ENCODE results near the gene CIRBP. TPM values are rescaled to one million over a fixed set of nuclear protein-coding genes. Genes with fewer than 3 reads are reported as not detected.

CIRBP gene
- total and polyA plus RNA-seq, 2 of the 13 experiments (the other 11 are each of a cell fraction or from before 2014, with no cell fraction given) = 133 to 140 TPM

DNA sequence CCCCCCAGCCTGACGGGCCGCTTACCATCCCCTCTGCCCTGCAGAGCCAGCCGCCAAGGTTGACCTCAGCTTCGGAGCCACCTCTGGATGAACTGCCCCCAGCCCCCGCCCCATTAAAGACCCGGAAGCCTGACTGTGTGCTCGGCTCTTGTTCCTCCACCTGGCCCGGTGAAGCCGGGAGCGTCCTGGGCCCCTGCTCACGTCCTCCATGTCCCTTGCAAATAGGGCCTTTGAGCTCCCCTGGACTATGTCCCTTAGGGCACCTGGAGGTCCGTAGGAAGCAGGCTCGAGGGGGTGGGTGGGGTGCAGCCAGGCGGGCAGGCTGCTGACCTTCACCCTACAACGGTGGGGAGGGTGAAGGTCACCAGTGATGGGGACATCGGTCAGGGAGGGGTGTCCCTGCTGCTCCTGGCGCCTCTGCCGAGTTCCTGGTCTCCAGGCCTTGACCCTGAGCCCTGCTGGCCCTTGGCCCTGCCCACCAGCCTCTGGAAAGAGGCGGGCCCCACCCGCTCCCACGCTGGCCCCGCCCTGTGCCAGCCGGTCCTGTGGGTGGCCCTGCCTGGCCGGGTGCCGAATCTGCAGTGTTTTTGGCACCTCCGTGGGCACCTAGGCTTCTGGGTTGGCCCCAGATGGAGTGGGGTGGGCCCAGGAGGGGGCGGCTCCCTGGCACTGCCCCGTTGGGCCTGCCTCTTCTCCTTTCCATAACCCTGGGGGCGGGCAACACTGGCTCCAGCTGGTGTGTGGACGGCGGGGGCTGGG lies 24.3 kb upstream of the CIRBP start (continued):
- TF ChIP-seq, protein P1, sequence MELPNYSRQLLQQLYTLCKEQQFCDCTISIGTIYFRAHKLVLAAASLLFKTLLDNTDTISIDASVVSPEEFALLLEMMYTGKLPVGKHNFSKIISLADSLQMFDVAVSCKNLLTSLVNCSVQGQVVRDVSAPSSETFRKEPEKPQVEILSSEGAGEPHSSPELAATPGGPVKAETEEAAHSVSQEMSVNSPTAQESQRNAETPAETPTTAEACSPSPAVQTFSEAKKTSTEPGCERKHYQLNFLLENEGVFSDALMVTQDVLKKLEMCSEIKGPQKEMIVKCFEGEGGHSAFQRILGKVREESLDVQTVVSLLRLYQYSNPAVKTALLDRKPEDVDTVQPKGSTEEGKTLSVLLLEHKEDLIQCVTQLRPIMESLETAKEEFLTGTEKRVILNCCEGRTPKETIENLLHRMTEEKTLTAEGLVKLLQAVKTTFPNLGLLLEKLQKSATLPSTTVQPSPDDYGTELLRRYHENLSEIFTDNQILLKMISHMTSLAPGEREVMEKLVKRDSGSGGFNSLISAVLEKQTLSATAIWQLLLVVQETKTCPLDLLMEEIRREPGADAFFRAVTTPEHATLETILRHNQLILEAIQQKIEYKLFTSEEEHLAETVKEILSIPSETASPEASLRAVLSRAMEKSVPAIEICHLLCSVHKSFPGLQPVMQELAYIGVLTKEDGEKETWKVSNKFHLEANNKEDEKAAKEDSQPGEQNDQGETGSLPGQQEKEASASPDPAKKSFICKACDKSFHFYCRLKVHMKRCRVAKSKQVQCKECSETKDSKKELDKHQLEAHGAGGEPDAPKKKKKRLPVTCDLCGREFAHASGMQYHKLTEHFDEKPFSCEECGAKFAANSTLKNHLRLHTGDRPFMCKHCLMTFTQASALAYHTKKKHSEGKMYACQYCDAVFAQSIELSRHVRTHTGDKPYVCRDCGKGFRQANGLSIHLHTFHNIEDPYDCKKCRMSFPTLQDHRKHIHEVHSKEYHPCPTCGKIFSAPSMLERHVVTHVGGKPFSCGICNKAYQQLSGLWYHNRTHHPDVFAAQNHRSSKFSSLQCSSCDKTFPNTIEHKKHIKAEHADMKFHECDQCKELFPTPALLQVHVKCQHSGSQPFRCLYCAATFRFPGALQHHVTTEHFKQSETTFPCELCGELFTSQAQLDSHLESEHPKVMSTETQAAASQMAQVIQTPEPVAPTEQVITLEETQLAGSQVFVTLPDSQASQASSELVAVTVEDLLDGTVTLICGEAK (IDR thresholded peaks at IDR 0.05) = no peak
- TF ChIP-seq, protein P1 (CRISPR knock-in tag; IDR thresholded peaks at IDR 0.05) = peak; percentile 38; the same call in 1 of the 2 replicates
- TF ChIP-seq ARID2 (CRISPR knock-in tag; IDR thresholded peaks at IDR 0.05; ENCODE audit: borderline replicate concordance) (no peak), SNRNP70 (IDR thresholded peaks at IDR 0.05; ENCODE audit: low read depth, low read length) (no peak), ZNF589 (CRISPR knock-in tag; conservative IDR thresholded peaks at IDR 0.05) (no peak), ZBTB38 (CRISPR knock-in tag; IDR thresholded peaks at IDR 0.05) (no peak; the same call in 1 of the 2 replicates), BCL6 (CRISPR knock-in tag; IDR thresholded peaks at IDR 0.05) (peak; percentile 94), HMG20A (CRISPR knock-in tag; IDR thresholded peaks at IDR 0.05; ENCODE audit: borderline replicate concordance) (peak; percentile 60; the same call in 1 of the 2 replicates), DR1 (CRISPR knock-in tag; IDR thresholded peaks at IDR 0.05) (peak; percentile 44; the same call in 1 of the 2 replicates), ZNF124 (CRISPR knock-in tag; IDR thresholded peaks at IDR 0.05) (peak; percentile 35; the same call in 1 of the 2 replicates), KLF11 (CRISPR knock-in tag; IDR thresholded peaks at IDR 0.05) (0 out of 2 replicates have a peak, but pooled peaks have one; percentile 62), TBP (CRISPR knock-in tag; IDR thresholded peaks at IDR 0.05) (no peak), ZNF136 (CRISPR knock-in tag; IDR thresholded peaks at IDR 0.05; ENCODE audit: low read depth) (no peak), HOXA5 (CRISPR knock-in tag; IDR thresholded peaks at IDR 0.05) (peak; percentile 17; the same call in 1 of the 2 replicates)
- TF ChIP-seq, protein P2, sequence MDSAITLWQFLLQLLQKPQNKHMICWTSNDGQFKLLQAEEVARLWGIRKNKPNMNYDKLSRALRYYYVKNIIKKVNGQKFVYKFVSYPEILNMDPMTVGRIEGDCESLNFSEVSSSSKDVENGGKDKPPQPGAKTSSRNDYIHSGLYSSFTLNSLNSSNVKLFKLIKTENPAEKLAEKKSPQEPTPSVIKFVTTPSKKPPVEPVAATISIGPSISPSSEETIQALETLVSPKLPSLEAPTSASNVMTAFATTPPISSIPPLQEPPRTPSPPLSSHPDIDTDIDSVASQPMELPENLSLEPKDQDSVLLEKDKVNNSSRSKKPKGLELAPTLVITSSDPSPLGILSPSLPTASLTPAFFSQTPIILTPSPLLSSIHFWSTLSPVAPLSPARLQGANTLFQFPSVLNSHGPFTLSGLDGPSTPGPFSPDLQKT (CRISPR knock-in tag; IDR thresholded peaks at IDR 0.05; ENCODE audit: borderline replicate concordance) = no peak
- TF ChIP-seq, protein P3, sequence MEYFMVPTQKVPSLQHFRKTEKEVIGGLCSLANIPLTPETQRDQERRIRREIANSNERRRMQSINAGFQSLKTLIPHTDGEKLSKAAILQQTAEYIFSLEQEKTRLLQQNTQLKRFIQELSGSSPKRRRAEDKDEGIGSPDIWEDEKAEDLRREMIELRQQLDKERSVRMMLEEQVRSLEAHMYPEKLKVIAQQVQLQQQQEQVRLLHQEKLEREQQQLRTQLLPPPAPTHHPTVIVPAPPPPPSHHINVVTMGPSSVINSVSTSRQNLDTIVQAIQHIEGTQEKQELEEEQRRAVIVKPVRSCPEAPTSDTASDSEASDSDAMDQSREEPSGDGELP (IDR thresholded peaks at IDR 0.05; ENCODE audit: borderline replicate concordance, low read depth) = no peak; the same call in none of the 2 replicates
- TF ChIP-seq, protein P4, sequence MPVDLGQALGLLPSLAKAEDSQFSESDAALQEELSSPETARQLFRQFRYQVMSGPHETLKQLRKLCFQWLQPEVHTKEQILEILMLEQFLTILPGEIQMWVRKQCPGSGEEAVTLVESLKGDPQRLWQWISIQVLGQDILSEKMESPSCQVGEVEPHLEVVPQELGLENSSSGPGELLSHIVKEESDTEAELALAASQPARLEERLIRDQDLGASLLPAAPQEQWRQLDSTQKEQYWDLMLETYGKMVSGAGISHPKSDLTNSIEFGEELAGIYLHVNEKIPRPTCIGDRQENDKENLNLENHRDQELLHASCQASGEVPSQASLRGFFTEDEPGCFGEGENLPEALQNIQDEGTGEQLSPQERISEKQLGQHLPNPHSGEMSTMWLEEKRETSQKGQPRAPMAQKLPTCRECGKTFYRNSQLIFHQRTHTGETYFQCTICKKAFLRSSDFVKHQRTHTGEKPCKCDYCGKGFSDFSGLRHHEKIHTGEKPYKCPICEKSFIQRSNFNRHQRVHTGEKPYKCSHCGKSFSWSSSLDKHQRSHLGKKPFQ (CRISPR knock-in tag; IDR thresholded peaks at IDR 0.05; ENCODE audit: insufficient replicate concordance) = no peak

Measured in HepG2 (cell line).